Measurements from ENCODE around the gene LMF1.

GRCh38 chr16:965036-965395, 5.8 kb downstream of the LMF1 start:
- TF ChIP-seq CTCF (IDR thresholded peaks at IDR 0.05) (no peak), POLR2A (IDR thresholded peaks at IDR 0.05) (no peak)
